ENCODE measurements around the gene PRDM5. TPM values are rescaled to one million over a fixed set of nuclear protein-coding genes. Genes with fewer than 3 reads are reported as not detected.

Gene PRDM5
- total RNA-seq, 1 experiment from 2014 or later, result 1.4 TPM

DNA sequence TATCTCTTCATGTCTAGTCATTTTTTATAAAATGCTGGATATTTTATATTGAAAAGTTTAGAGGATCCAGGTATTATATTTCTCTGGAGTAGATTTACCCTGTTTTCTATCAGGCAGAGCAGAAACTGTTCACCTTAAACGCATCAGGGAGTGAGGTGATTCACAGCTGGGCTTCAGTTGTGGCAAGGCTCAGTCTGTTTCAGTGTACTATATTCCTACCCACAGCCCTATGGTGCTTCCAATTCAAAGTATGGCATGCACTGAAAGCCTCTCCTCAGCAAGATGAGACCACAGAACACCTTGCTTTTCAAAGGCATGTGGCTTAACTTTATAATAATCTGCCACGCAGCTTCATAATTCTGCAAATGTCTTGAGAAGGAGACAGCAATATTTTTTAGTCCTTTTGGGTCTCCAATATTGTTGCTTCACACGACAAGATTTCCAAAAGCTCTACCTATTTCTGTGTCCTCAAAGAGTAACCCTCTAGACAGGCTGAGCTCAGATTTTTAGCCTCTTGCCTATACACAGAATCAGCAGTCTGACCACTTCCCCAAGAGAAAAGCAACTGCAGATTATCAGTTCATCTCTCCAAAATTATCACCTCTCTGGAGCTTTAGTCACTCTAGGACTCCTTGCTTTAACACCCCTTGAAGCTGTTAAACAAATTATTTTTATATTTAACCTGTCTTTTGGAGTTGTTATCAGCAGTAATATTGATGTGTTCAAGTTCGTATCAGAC lies 24.4 kb downstream of the PRDM5 start:
- H3K4me2 ChIP-seq (ENCODE audit: low read depth, low read length, poor library complexity, severe bottlenecking), result peak overlapping the region; percentile 73
- H3K36me3 ChIP-seq (ENCODE audit: insufficient read depth, low read length), result no peaks in the 10 kb centered on the region
- peak overlapping the region; percentile 99 for H3K27ac ChIP-seq (ENCODE audit: low read length)
- no peak overlapping the region for H2AFZ ChIP-seq (ENCODE audit: low read length)
- H3K4me3 ChIP-seq (ENCODE audit: low read length), result peak overlapping the region; percentile 46
- H3K9me3 ChIP-seq (ENCODE audit: low read length), result no peaks in the 10 kb centered on the region
- H3K27me3 ChIP-seq (ENCODE audit: low read length), result no peaks in the 10 kb centered on the region
- H3K4me1 ChIP-seq (ENCODE audit: low read length), result peaks cover 68% of the 10 kb centered on the region
- no peaks in the 10 kb centered on the region for H4K20me1 ChIP-seq (ENCODE audit: insufficient read depth, low read depth, low read length)
- no peaks in the 10 kb centered on the region for H3K79me2 ChIP-seq (ENCODE audit: low read length)
- peak; percentile 86 for DNase-seq
- H3K9me2 ChIP-seq (replicated peaks; ENCODE audit: insufficient read depth, low read length), result no peaks in the 10 kb centered on the region
- peak overlapping the region; percentile 62 for H3K9ac ChIP-seq (ENCODE audit: low read length)

DNA sequence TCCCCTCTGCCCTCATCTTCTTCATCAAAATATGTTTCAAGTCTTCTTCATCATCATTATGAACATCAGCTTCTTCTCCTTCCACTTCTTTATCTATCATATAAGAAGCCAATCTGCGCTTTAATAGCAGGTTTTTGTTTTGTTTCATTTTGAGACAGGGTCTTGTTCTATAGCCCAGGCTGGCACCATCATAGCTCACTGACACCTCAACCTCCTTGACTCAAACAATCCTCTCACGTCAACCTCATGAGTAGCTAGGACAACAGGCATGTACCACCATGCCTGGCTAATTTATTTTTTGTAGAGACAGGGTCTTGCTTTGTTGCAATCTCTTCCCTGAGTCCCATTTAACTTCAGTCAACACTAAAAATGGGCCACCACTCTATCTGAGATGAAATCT lies 27.0 kb downstream of the PRDM5 start:
- Histone ChIP-seq H3K9ac (ENCODE audit: low read length) (peak overlapping the region; percentile 58), H3K4me1 (ENCODE audit: low read length) (peaks cover 68% of the 10 kb centered on the region), H3K9me3 (ENCODE audit: low read length) (no peaks in the 10 kb centered on the region), H2AFZ (ENCODE audit: low read length) (no peak overlapping the region), H3K36me3 (ENCODE audit: insufficient read depth, low read length) (no peaks in the 10 kb centered on the region), H4K20me1 (ENCODE audit: insufficient read depth, low read depth, low read length) (no peaks in the 10 kb centered on the region), H3K4me2 (ENCODE audit: low read depth, low read length, poor library complexity, severe bottlenecking) (peak overlapping the region; percentile 52), H3K27ac (ENCODE audit: low read length) (peak overlapping the region; percentile 99), H3K9me2 (replicated peaks; ENCODE audit: insufficient read depth, low read length) (no peaks in the 10 kb centered on the region), H3K79me2 (ENCODE audit: low read length) (no peaks in the 10 kb centered on the region), H3K27me3 (ENCODE audit: low read length) (no peaks in the 10 kb centered on the region), H3K4me3 (ENCODE audit: low read length) (peak overlapping the region; percentile 27; the same call in 1 of the 2 replicates)
- DNase-seq, result peak; percentile 45

DNA sequence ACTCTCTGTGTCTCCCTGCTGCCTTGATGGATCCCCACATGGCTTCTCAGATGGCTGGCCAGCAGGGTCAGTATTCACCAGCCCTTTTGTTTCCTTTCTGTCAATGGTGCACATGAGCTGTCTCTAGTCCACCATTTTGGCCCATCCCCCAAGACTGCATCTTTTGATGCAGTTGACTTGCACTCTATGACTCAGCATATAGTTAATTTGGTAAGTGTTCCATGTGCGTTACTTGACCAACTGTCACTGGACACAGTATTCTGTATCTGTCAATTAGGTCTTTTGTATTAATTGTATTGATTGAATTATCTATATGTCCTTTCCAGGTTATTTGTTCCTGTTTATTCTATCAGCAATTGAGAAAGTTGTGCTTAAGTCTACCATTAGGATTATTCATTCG lies 29.2 kb downstream of the PRDM5 start:
- no peaks in the 10 kb centered on the region for H3K36me3 ChIP-seq (ENCODE audit: insufficient read depth, low read length)
- H4K20me1 ChIP-seq (ENCODE audit: insufficient read depth, low read depth, low read length), result no peaks in the 10 kb centered on the region
- H3K9ac ChIP-seq (ENCODE audit: low read length), result no peak overlapping the region
- H2AFZ ChIP-seq (ENCODE audit: low read length), result no peak overlapping the region
- H3K9me3 ChIP-seq (ENCODE audit: low read length), result no peaks in the 10 kb centered on the region
- no peak overlapping the region for H3K4me2 ChIP-seq (ENCODE audit: low read depth, low read length, poor library complexity, severe bottlenecking)
- no peaks in the 10 kb centered on the region for H3K27me3 ChIP-seq (ENCODE audit: low read length)
- no peak for DNase-seq
- peaks cover 49% of the 10 kb centered on the region for H3K4me1 ChIP-seq (ENCODE audit: low read length)
- H3K9me2 ChIP-seq (replicated peaks; ENCODE audit: insufficient read depth, low read length), result no peaks in the 10 kb centered on the region
- no peaks in the 10 kb centered on the region for H3K79me2 ChIP-seq (ENCODE audit: low read length)
- no peak overlapping the region for H3K4me3 ChIP-seq (ENCODE audit: low read length)
- H3K27ac ChIP-seq (ENCODE audit: low read length), result no peak overlapping the region

DNA sequence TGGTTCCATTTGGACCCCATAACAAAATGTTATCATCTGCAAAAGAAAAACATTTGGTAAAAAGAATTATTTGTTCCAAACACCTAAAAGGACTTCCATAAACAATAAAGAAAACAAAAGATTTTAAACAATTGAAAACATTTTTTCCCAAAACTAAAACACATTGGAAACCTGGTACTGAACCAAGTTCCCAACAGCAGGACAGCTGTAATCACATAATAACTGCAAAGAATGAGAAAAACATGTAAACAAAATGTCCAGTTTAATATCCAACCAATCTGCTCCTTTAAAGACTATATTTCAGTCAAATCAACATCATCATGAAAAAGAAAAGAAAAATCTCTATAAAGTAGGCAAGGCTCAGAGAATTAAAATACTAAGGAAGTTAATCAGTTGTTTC lies 36.3 kb downstream of the PRDM5 start:
- no peaks in the 10 kb centered on the region for H3K9me2 ChIP-seq (replicated peaks; ENCODE audit: insufficient read depth, low read length)
- H3K27ac ChIP-seq (ENCODE audit: low read length), result no peak overlapping the region
- no peaks in the 10 kb centered on the region for H3K36me3 ChIP-seq (ENCODE audit: insufficient read depth, low read length)
- no peak overlapping the region for H2AFZ ChIP-seq (ENCODE audit: low read length)
- no peaks in the 10 kb centered on the region for H3K27me3 ChIP-seq (ENCODE audit: low read length)
- H3K4me3 ChIP-seq (ENCODE audit: low read length), result no peak overlapping the region
- H4K20me1 ChIP-seq (ENCODE audit: insufficient read depth, low read depth, low read length), result no peaks in the 10 kb centered on the region
- peaks cover 4% of the 10 kb centered on the region; the same call in 1 of the 2 replicates for H3K4me1 ChIP-seq (ENCODE audit: low read length)
- no peak for DNase-seq
- H3K4me2 ChIP-seq (ENCODE audit: low read depth, low read length, poor library complexity, severe bottlenecking), result no peak overlapping the region
- no peaks in the 10 kb centered on the region for H3K9me3 ChIP-seq (ENCODE audit: low read length)
- no peak overlapping the region for H3K9ac ChIP-seq (ENCODE audit: low read length)
- no peaks in the 10 kb centered on the region for H3K79me2 ChIP-seq (ENCODE audit: low read length)

DNA sequence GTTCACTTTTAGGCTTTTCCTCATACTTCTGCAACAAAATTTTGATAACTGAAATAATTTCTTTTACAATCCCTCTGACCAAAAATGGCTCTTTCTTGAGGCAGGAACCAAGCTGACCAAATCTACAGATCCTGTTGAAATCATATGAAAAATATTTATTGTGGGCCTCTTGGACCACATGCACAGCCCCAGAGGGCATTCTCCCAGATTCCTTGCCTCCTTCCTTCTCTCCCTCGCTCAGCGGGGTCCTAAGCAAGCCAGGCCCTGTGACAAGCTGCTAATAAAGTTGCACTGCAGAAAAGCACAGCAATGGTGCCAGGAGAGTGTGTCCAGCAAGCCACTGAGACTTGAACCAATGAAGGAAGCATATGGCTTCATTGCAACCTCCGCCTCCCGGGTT lies 40.7 kb downstream of the PRDM5 start:
- Histone ChIP-seq H3K9ac (ENCODE audit: low read length) (no peak overlapping the region), H3K79me2 (ENCODE audit: low read length) (no peaks in the 10 kb centered on the region), H3K36me3 (ENCODE audit: insufficient read depth, low read length) (no peaks in the 10 kb centered on the region), H3K27me3 (ENCODE audit: low read length) (no peaks in the 10 kb centered on the region), H3K27ac (ENCODE audit: low read length) (no peak overlapping the region), H3K4me1 (ENCODE audit: low read length) (peaks cover 4% of the 10 kb centered on the region; the same call in 1 of the 2 replicates), H3K4me2 (ENCODE audit: low read depth, low read length, poor library complexity, severe bottlenecking) (no peak overlapping the region), H3K9me2 (replicated peaks; ENCODE audit: insufficient read depth, low read length) (no peaks in the 10 kb centered on the region), H3K9me3 (ENCODE audit: low read length) (no peaks in the 10 kb centered on the region), H2AFZ (ENCODE audit: low read length) (no peak overlapping the region), H3K4me3 (ENCODE audit: low read length) (no peak overlapping the region), H4K20me1 (ENCODE audit: insufficient read depth, low read depth, low read length) (no peaks in the 10 kb centered on the region)
- DNase-seq, result no peak

DNA sequence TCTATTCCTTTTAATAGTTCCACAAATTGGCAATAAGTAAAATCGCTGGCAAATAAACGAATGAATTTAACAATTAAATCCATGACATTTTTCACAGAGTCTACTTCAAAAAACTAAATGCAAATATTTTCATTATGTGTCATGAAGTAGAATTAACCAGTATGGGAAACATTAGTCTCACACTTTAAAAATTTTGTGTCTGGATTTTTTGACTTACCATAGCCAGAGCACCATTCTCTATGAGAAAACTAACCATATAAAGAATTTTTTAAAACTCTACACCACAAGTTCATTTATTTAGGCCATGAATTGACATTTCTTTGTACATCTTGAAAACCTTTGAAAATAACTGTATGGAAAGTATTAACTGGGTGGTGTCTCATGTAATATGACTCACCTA lies 41.2 kb downstream of the PRDM5 start:
- Histone ChIP-seq H3K27ac (ENCODE audit: low read length) (no peak overlapping the region), H3K27me3 (ENCODE audit: low read length) (no peaks in the 10 kb centered on the region), H3K4me1 (ENCODE audit: low read length) (peaks cover 4% of the 10 kb centered on the region; the same call in 1 of the 2 replicates), H3K79me2 (ENCODE audit: low read length) (no peaks in the 10 kb centered on the region), H2AFZ (ENCODE audit: low read length) (no peak overlapping the region), H4K20me1 (ENCODE audit: insufficient read depth, low read depth, low read length) (no peaks in the 10 kb centered on the region), H3K9ac (ENCODE audit: low read length) (no peak overlapping the region), H3K4me3 (ENCODE audit: low read length) (no peak overlapping the region), H3K36me3 (ENCODE audit: insufficient read depth, low read length) (no peaks in the 10 kb centered on the region), H3K9me3 (ENCODE audit: low read length) (no peaks in the 10 kb centered on the region), H3K4me2 (ENCODE audit: low read depth, low read length, poor library complexity, severe bottlenecking) (no peak overlapping the region), H3K9me2 (replicated peaks; ENCODE audit: insufficient read depth, low read length) (no peaks in the 10 kb centered on the region)
- DNase-seq, result no peak

DNA sequence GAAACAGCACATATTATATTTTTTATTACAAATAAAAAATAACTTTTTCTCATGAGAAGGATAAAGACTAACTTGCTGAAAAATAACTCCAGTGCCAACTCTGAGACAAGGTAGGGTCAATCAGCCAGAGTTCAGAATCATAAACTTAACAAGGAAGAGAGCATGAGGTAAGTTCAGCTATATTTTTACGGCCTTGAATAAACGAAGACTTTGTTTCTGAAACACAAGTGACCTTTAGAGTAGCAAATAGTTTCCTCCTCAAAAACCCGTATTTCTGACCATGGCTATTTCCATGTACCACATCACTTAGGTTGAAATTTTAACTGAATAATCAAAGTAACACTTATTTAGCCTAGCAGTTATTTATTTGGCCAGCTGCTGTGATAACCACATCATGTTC lies 45.5 kb downstream of the PRDM5 start:
- no peaks in the 10 kb centered on the region for H3K36me3 ChIP-seq (ENCODE audit: insufficient read depth, low read length)
- no peaks in the 10 kb centered on the region for H3K79me2 ChIP-seq (ENCODE audit: low read length)
- H3K9me3 ChIP-seq (ENCODE audit: low read length), result no peaks in the 10 kb centered on the region
- H3K4me3 ChIP-seq (ENCODE audit: low read length), result no peak overlapping the region
- no peak overlapping the region for H2AFZ ChIP-seq (ENCODE audit: low read length)
- no peaks in the 10 kb centered on the region for H4K20me1 ChIP-seq (ENCODE audit: insufficient read depth, low read depth, low read length)
- no peak overlapping the region for H3K27ac ChIP-seq (ENCODE audit: low read length)
- H3K9ac ChIP-seq (ENCODE audit: low read length), result no peak overlapping the region
- no peaks in the 10 kb centered on the region for H3K9me2 ChIP-seq (replicated peaks; ENCODE audit: insufficient read depth, low read length)
- H3K4me1 ChIP-seq (ENCODE audit: low read length), result peaks cover 10% of the 10 kb centered on the region
- no peaks in the 10 kb centered on the region for H3K27me3 ChIP-seq (ENCODE audit: low read length)
- H3K4me2 ChIP-seq (ENCODE audit: low read depth, low read length, poor library complexity, severe bottlenecking), result no peak overlapping the region
- no peak for DNase-seq

DNA sequence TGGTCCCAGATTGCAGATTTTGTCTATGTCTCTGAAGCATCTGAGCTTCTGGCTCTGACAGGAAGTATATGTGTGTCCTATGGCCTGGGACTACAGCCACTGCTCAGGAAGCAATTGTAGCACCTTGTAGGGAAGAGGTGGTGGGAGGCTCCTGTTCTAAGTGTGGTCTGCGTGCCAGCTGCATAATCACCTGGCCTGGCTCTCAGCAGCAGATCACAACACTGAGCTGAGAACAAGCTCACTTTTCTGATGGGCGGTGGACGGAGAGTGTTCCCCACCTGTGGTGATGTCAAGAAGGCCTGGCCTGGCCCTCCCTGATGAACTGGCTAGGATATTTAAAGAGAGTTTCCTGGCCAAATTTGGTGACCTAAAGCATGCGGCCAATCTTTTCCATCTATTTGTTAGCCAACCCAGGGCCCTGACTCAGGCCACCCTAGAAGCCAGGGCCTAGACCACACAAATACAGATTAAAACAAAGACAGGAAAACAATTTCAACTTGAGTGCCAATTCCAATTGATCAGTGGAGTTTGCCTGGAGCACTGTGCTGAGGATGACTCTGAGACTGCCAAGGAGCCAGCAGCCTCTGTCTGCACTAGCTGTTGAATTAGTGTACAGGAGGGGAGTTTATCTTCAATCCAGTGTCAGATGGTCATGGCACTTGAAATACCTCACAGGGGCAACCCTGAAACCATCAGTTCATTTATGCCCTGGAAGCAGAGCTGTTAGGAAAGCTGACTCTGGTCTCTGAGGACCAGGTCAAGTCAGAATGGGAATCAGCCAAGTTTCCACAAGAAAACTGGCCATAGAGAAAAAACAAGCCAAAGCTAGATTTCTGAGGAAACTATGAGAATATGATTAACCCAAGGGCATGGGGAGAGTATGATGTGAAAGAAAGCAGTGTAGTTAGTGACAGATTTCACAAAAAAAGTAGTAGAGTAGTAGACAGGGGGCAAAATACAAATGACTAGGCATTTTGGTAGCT lies 47.4 kb downstream of the PRDM5 start:
- Histone ChIP-seq H3K36me3 (ENCODE audit: insufficient read depth, low read length) (no peaks in the 10 kb centered on the region), H3K9me2 (replicated peaks; ENCODE audit: insufficient read depth, low read length) (no peaks in the 10 kb centered on the region), H3K27me3 (ENCODE audit: low read length) (no peaks in the 10 kb centered on the region), H3K9ac (ENCODE audit: low read length) (no peak overlapping the region), H3K4me1 (ENCODE audit: low read length) (peaks cover 10% of the 10 kb centered on the region), H3K4me2 (ENCODE audit: low read depth, low read length, poor library complexity, severe bottlenecking) (no peak overlapping the region), H3K79me2 (ENCODE audit: low read length) (no peaks in the 10 kb centered on the region), H4K20me1 (ENCODE audit: insufficient read depth, low read depth, low read length) (no peaks in the 10 kb centered on the region), H3K9me3 (ENCODE audit: low read length) (no peaks in the 10 kb centered on the region), H3K4me3 (ENCODE audit: low read length) (no peak overlapping the region), H3K27ac (ENCODE audit: low read length) (no peak overlapping the region), H2AFZ (ENCODE audit: low read length) (no peak overlapping the region)
- DNase-seq, result no peak

Data from Karpas-422 (cell line).